T follicular helper cell (primary cell): ENCODE data around the gene ANTXRL.
"Not testable (repeated sequence)": the region's sequence is repeated elsewhere in the genome, so short reads cannot be mapped to it uniquely, and the experiment has no call there.

ENCODE experiments used
- DNase-seq: peaks from one replicate; pipeline ENCODE4 v3.0.0-alpha.2; 2020; ENCODE audit warnings: low read depth
- total RNA-seq, 2 experiments: gene quantifications; one replicate each; lab custom pipeline; 2026; lab: John Stamatoyannopoulos, UW

Gene ANTXRL
- total RNA-seq, result 0 to 0.06 reads per million in 2 experiments

DNA sequence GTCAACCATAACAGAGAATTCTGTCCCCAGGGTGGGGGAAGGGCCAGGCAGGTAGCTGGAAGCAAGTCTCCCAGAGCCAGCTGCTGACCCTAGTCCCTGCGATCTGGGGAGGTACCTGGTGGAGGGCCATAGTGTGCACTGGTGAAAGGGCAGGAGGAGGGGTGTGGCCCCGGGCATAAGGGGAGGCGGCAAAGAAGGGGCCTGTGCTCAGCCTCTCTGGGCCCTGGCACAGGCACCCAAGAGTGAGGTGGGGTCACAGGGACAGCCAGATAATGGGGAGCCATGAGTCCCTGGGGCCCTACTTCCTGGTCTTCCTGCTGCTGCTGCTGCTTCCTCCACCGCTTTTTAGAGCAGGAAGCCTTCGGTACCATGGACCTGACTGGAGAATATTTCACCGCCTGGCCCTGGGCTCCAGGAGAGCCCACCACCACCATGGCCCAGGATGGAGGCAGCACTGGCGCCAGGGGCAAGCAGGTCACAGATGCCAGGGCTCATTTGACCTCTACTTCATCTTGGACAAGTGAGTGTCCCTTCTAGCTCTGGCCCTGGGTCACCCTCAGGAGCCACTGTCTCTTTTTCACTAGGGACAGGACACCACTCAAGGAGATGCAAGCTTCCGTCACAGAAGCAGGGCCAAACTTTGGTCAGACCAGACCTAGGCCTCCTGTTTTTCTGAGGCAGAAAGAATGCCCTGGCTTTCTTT is at the start of gene ANTXRL:
ANTXRL (plus strand) TSS at position 7 of the 703 bp plus-strand sequence; CDS start at position 273, 266 bp downstream.
- DNase-seq, result no peak

DNA sequence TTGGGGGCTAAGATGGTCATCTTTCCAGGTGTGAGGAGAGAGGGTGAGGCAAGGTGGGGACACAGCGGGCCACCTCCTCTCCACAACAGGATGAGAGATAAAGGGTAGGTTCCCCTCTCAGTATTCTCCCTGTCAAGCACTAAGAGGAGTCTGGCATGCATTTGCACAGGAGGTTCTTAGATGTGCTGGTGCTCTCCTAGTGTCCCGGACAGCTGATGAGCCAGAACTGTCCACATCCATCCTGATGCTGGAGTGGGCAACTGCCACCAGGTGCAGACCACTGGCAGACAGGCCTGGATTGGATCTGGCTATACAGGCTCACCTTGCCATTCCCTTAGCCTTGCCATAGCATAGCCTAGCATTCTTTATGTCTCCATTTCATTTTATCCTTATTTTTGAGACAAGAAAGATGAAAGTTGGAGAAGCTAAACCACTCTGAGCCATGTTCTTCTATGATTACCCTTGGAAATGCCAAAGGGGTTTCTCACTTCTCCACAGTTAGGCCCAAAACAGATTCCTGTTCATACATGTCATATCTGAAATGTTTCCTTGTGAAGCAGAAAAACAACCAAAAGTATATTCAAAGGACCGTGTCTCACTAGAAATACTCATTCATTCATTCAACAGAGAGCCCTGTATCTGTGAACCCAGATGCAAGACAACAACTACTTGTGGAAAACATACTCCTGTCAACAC is 48.8 kb upstream of the ANTXRL start:
- DNase-seq, result no peak

DNA sequence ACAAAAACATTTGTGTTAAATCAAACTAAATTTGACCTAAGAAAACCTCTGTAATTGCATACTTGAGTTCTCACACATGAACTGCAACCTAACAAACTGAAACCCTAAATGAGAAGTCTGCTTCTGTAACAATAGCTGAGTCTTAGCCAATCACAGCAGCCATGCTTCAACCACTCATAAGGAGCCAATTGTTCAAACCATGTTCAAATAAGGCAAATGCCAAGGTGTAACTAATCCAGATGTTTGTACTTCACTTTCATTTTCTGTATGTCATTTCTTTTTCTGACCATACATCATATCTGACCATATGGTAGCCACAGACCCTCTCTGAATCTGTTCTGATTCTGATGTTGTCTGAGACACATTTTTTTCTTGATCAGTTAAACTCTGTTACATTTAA is 47.5 kb upstream of the ANTXRL start:
- no peak for DNase-seq

DNA sequence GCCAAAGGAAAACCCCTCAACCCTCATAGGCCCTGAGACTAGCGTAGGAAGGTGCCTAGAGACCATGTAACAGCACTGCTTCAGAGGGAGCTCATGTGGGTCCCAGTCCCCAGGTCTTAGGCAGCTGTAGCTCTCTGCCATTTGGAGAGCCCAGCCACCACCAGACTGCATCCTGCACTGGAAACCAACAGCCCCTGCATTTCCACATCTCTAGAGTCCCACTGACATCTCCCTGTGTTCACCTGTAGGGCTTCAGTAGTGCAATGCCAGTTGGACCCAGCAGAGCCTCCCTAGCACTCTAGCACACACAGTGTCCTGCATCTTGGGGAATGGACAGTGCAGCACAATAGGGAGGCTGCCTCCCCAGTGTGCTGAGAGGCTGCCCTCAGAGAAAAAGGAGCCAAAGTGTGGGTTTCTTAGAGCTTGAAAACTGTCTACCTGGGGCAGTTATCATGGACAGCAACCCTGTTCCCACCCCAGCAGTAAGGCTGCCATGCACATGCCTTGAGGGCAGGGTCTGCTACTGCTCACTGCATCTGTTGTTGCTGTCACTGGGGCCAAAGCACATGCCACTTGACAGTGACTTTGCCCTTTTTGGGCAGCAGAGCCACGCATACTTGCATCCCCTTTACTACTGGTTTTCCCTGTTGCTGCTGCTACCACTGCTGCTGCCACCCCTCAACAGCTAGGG is 46.7 kb upstream of the ANTXRL start:
- no peak for DNase-seq

DNA sequence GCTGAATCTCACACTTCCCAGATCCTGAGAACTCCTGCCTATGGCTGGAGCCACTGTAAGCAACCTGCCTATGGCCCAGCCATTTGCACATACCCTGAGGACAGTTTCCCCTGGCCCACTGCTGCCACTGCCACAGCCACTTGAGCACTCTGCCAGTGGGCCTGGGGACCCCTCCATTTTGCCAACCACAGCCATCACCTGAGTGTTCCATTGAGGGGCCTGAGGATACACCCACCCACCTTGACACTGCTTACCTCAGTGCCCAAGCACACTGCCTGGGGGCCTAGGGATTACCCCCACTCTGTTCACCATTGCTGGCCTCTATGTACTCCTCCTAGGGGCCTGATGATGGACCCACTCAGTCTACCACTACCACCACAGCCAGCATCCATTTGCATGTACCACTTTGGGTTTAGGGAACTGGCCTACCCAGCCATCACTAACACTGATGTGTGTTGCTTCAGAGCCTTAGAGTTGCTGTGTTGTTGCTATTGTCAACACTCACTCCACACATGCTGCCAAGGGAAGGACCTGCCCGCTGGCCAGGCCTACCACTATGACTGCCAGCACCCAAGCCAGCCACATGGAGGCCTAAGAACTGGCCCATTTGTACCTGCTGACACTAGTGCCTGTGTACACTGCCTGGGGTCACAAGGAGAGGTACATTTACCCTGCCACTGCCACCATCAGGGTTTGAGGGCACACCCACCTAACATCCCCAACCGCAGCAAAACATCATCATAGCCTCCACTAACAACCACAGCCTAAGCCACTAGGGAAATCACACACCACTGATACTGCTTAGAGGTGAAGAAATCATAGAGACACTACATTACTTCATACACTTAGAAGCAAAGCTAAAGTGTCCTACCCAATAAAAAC is 45.9 kb upstream of the ANTXRL start:
- DNase-seq, result no peak

DNA sequence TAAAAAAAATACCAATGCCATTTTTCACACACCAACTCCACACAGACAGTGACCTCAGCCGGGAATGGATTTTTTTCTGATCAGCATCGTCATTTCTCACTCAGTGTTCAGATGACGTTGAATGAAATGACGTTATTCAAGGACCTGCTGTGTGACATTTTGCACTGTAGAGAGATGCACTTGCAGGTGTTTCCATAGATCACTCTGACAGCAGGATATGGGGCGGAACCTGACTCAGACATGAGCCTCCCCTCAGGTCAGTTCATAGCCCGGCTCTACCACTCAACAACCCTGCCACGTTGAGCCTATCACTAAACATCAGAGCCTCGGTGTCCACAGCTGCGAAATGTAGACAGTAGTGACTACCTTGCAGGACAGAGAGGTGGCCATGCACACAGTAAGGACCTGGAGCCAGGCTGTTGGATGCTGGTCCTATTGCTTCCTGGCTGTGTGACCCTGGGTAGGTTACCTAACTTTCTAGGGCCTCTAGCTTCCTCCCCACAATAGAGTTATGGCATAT is 41.4 kb upstream of the ANTXRL start:
- no peak for DNase-seq

DNA sequence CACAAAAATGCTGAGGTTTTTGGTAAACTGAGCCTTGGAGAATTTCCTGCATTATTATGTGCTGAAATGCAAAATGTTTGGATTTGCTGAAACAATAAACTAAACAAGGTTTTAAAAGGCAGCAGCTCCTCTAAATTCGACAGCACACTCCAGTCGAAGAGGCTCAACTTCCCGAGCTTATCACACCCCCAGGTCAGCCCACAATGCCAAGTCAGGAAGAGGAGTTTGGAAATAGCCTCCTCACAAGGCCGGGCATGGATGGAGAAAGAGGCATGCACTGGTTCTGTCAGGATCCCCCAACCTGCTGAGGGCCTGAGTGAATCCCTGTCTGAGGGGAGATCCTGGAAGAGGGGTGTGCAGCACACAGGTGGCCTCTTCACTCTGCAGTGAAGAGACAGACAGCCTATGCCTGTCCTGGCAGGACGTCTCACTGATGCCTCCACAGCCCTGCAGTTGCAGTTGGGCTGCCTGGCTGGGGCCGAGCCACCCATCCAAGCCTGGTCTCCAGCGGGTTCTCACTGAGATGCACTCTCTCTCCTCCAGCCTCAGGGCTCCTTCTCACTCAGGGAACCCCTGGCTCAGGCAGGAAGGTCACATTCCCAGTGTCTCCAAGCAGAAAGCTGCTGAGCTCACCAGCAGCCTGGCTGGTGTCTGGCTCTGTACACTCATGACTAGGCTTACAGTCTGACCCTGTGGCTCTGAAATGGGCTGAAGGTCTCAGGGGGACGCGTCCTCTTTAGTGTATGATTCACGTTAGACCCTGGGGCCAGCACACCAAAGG is 40.2 kb upstream of the ANTXRL start:
- not testable (repeated sequence) for DNase-seq

DNA sequence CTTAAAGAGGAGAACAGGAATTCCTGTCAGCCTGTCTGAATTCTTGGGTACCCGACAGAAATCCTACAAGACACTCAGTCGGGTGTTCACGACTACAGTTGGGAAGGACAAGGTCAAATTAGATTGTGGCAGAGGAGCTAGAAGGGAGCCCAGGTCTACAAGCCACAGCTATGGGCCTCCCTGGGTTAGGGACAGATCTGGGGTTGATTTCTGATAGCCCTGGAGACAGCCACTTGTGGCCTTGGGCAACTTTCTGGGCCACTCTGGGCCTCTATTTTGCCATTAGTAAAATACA is 39.7 kb upstream of the ANTXRL start:
- no peak for DNase-seq

DNA sequence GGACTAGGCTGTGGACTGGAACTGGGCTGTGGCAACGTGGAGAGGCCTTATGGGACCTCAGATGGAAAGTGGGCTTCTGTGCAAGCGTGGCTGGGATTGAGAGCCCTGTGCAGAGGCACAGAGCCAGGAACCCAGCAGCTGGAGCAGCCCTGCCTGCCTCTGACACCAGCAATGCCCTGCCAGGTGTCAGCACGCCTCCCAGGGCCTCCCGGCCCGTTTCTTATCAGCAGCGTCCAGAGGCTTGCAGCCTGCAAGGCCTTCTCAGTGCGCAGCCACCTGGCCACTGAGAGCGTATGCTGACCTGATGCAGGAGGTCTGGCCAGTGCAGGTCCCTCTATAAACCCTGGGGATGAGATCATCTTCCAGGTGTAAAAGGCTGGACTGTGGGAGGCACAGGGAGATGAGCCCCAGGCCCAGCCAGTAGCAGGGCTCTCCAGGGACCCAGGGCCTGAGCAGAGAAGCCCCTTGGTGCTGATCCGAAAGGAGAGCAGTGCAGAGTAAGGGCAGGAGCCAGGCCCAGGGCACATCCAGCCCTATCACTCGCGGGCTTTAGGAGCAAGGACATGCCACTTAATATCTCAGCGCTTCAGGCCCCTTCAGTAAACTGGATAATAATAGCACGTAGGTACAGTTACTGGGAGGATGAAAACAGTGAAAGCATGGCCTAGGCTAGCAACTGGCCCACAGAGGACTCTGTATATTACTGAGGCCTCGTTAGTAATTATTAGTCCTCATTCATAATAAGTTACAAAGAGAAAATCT is 38.8 kb upstream of the ANTXRL start:
- DNase-seq, result no peak

DNA sequence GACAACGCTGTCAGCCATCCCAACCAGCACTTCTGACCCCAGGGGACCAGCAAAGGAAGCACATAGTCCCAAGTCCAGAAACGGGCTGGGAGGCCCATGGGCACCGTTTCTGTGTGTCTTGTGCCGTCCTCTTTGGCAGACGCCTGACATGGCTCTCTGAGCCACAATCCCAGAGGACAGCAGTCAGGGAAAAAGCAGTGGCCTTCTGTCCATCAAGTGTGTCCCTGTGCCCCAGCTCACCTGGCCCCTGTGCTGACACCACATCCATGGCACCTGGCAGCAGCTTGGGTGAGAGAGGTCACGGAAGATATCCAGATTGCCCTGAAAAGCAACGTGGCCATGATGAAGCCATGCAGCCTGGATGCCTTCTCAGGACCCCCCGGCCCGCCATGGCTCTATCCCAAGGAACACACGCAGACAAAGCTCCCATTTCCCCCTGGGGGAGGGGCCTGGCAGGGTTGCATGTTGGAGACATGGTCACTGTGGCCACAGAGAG is 38.1 kb upstream of the ANTXRL start:
- DNase-seq, result no peak

DNA sequence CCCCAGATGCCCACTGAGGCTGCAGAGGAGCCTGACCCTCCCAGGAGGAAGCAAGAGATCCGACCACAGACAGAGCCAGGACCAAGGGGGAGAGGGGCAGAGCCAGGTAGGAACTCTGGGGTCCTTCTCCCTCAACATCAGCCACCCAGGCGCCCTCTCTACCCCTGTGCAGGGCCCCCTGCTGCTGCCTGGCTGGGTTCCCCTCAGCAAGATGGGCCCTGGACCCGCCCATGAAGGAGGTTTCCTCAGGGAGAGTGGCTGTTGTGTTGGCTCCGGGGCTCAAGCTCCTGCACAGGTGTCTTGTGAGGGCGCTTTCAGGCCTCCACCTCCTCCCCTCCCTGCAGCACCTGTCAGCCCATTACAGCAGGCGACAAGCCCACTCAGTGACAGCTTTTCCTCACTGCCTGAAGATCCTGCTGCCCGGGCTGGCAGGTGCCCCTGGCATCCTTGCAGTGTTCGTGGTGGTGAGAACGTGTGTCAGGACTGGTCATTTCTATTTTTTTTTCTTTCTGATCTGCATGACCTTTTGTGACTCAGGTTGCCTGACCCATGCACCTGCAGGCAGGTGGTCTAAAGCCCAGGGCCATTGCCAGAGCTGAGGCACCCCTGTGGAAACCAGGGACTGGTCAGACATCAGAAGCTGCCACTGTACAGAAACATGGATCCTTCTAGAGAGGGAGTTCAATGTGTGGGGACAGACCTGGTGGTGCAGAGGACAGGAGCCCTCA is 37.0 kb upstream of the ANTXRL start:
- not testable (repeated sequence) for DNase-seq

DNA sequence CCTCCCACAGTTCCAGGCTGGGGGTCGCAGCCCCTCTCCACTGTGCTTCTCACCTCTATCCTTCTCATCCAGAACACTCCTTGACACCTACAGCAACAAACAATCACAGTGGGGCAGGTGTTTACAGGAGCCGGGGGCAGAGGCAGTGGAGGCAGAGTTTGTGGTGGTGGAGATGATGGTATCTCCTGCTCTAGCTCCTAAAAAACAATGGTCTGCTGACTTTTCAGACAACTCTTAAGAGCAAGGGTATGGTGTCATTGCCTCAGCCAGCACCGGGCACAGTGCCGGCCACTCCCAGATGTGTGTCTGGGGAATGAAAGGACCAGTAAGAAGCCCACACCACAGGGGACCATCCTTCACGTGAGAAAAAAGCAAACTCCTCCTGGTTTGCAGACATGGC is 36.3 kb upstream of the ANTXRL start:
- DNase-seq, result no peak

DNA sequence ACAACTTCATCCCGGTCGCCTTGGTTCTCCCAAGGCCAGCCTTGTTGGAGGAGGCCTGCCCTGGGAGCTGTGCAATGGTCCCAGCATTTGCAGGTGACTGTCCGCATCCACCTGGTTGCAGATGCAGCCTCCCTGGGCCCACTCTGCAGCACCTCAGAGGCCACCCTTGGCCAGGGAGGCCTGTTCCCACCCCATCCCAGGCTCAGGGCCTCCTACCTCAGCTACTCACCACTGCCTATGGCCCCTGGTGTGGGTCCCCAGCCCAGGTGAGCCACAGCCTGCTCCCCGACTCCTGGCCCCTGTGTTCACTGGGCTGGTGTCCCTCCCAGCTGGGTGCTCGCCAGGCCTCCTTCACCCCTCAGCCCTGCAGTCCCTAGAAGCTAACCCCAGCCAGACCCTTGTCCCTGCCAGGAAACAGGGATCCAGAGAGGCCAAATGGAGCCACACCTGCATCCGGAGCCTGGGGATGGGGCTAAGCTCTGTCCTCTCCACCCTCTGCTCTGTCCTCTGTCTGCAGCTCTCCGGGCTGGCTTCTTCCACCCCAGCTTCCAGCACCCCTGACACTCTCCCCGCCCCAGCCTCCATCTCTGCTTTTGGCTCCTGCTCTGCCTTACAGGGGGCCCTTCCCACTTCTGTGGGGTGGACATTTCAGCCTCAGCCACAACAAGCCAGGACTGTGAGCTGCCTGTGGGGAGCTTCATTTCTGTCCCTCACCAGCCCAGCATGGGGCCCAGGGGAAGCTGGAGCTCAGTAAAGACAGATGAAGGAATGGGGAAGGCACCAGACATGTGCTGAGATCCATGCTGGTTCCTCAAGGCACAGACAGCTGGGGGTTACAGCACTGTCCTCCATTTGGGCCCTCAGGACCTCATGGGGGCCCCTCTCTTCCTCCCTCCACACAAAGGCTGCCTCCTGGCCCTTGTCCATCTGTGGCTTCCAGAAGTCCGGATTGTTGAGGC is 35.6 kb upstream of the ANTXRL start:
- no peak for DNase-seq

DNA sequence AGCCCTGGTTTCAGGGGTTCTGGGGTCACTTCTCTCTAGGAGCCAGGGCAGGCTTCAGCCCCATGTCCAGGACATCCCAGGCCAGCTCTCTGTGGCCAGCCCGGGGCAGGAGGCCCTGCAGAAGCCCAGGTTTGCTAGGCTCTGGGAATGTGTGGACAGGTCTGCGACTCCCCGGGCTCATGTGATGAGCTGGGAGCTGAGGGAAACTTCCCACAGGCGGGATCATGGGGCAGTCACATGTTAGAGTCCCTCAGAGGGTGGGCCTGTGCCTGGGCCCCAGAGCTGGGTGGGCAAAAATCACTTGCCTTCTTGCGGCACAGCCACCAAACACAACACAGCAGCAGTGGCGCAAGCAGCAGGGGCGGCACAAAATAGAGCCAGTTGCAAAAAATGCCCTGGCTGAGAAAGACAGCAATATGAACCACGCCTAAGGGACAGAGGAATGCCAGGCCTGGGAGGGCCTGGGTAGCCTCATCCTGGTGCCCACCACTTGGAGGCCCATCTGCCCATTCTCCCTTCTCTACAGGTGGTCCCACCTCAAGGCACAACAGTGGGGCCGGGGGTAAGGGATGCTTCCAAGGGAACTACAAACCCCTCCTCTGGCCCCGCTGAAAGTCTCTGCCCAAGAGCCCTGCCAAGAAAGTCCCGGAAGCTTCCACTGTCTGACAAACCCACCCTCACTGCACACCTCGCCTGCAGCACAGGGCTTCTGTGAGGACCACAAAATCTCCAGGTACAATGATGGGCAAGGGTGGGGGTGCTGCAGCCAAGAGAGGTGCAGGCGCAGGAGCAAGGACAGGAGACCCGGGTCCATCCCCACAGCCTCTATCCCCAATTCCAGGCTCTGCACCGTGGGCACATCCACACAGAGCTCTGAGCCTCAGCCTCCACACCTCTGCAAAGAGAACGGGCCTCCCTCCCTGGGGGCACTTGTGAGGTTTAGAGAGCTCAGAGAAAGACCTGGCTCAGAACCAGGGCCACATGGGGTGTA is 34.6 kb upstream of the ANTXRL start:
- DNase-seq, result no peak

DNA sequence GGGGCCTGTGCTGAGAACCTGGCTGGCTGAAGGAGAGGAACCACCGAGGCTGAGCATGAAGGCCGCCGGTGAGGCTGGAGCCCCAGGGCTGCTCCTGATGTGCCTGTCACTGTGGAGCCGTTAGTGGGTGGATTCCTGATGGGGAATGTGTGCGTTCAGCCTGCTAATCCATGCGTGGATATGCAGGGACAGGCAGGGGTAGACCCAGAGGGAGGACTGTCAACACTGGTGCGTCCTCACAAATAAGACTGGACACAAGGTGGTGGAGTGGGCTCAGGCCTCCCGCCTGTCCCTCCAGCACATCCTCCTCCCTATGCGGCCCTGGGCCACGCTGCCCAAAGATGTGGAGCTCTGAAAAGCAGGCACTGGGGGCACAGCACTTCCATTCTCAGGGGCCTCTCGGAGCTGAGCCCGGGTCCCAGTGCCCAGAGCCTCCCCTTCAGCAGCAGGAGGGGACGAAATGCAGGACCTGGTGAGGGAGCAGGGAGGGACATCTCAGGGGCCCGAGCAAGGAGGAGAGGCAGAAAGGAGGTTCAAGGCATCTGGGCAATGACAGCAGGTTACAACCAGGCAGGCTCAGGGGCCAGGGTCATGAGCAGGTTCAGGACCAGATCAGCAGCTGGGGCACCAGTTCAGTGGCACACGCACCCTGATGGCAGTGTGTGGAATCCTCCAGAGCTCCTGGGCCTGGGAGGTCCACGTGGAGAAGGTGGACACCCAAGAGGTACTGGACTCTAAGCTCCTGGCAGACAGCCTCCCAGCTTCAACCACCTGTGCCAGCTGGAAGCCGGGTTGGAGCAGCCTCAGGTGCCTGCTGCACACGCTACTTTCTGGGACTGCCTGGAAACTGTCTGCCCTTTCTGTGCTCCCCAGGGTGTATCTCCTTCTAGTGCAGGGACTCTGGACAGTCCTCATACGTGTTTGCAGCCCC is 33.5 kb upstream of the ANTXRL start:
- DNase-seq, result no peak

DNA sequence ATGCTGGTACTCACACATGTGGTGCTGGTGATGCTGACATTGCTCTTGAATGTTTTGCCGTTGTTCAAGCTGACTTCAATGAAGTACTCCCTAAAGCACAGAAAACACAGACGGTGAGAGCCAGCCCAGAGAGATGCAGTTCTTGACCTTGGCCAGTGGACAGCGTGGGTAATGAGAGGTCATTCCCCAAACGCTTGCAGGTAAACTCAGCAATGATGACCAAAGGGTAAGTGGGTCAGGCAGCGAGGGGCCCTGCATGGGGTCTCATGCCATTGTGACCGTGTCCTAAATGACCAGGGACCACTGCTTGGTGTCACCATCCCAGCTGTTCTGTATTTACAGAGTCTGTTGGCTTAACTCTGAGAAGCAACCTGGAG is 32.8 kb upstream of the ANTXRL start:
- no peak for DNase-seq
